Measurements from ENCODE around the gene FILIP1L.

Gene FILIP1L

DNA sequence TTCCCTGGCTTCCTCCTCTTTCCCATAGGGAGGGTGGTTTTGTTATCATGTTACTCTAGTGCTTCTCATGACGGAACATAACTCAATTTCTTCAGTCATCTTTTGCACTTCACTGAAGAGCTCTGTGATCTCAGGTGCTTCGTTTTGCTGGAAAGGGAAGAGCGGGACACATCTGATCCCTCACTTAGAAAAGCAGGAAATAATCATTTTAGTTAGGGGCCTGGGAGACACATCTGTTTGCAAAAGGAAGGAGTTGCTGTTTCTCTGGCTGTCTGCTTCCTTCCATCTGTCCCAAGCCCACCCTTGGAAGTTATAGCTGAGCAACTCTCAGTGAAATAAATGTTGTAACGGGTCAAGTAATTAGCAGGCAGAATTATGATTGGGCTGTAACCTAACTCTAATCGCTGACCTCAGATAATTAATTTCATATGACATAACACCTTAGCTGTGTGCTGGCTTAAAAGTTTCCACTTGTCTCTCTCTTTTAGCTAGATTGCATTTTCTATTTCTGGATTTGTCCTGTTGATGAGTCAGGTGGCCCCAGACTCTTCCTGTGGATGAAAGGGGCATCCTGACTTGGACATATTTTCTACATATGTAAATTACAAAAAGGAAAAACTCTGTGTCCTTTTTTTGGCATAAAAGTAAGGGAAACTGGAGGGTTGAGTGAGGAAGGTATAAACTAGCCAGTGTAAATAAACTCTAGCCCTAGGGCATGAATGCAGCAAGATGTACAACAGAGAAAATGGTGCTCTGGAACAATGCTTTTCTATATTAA, 11.0 kb upstream of the FILIP1L start:
- DNase-seq (ENCODE audit: low read depth in 2 of 2, low spot score in 1 of 2), result no peak

GRCh38 chr3:100124201-100124761, 10.0 kb upstream of the FILIP1L start:
- no peak for DNase-seq (ENCODE audit: low read depth in 2 of 2, low spot score in 1 of 2)

DNA sequence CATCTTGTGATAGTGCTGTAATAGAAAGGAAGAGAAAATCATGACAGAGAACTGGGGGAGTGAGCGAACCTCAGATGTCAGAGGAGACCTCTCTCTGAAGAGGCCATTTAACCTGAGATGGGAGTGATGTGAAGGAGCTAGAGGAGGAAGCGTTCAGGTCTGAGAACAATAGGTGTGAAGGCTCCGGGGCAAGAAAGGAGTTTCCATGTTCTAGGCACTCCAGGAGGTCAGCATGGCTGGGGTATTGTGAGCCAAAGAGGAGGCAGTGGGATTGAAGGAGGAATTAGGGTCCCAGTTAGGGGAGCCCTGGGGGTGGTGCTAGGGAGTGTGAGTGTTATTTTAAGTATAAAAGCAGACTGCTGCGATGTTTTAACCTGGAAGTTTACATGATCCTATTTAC, 8.8 kb upstream of the FILIP1L start:
- DNase-seq (ENCODE audit: low read depth in 2 of 2, low spot score in 1 of 2), result no peak

DNA sequence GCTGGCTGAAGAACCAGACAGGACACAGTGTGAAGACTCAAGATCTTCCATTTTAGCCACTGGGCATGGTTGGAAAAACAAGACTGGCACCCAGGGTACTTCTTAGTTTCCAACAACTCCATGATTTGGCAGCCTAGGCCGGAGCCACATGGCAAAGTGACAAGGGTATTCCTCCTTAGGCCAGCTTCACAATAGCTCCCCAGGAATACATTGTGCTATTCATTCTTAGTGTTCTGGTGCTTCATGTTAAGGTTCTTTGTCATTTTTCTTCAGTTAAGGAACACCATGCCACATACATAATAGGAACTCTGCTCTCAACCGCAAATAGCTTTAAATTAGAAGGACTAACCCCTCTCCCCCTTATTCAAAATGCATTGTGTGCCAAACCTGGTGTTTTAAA, 8.0 kb upstream of the FILIP1L start:
- DNase-seq (ENCODE audit: low read depth in 2 of 2, low spot score in 1 of 2), result no peak

- no peak for DNase-seq (ENCODE audit: low read depth in 2 of 2, low spot score in 1 of 2)
These were observed 6.4 kb upstream of the FILIP1L start for GRCh38 chr3:100120693-100121092.

- no peak for DNase-seq (ENCODE audit: low read depth in 2 of 2, low spot score in 1 of 2)
These were observed 5.7 kb upstream of the FILIP1L start for GRCh38 chr3:100120012-100120411.

GRCh38 chr3:100117093-100117492, 2.8 kb upstream of the FILIP1L start:
- no peak for DNase-seq (ENCODE audit: low read depth in 2 of 2, low spot score in 1 of 2)

DNA sequence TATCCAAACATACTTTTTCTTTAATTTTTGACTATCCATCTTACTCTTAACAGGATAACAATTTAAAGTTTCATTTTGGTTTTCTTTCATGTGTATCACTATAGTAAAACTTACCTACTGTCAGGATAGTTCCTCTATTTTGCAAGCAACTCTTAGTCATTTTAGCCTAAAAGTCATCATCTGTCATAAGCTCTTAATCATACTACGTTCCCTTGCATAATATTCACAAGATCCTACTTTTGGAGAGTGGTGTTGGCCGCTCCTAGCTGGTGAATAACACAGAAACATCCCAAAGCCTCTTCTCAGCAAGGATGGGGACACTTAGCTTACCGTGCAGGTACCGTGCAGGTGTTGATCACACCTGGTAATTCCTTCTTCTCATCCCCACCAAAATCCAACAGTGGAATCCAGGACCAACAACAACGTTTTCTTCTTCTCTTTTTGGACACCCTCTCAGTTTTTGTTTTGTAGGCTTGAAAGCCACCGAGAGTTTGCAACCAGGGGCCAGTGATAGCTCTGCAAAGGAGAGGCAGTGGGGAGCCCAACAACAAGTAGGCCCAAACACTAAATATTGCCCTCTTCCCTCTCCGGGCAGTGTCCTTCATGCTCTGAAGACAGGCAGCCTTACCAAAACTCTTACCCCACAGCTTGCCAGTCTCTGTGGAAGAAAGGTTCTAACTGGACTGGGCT, 433 bp downstream of the FILIP1L start:
- no peak for DNase-seq (ENCODE audit: low read depth in 2 of 2, low spot score in 1 of 2)

DNA sequence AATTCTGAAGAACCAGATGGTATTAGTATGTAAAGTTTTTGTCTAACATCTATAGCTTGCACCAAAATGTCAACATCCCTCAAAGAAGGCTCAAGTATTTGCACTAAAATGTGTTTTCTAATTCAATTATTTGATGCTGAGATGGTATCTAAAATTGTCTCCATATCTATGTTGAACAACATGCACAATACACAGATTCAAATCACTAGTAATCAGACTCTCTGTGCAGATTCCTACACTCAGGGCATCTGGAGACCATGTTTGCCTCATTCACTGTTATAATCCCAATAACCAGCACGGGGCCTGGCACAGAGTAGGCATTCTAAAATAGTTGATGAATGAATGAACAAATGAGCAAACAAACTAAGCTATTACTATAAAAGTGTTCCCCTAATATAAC, 2.6 kb downstream of the FILIP1L start:
- DNase-seq (ENCODE audit: low read depth in 2 of 2, low spot score in 1 of 2), result no peak

GRCh38 chr3:100110162-100110561, 4.1 kb downstream of the FILIP1L start:
- DNase-seq (ENCODE audit: low read depth in 2 of 2, low spot score in 1 of 2), result no peak

DNA sequence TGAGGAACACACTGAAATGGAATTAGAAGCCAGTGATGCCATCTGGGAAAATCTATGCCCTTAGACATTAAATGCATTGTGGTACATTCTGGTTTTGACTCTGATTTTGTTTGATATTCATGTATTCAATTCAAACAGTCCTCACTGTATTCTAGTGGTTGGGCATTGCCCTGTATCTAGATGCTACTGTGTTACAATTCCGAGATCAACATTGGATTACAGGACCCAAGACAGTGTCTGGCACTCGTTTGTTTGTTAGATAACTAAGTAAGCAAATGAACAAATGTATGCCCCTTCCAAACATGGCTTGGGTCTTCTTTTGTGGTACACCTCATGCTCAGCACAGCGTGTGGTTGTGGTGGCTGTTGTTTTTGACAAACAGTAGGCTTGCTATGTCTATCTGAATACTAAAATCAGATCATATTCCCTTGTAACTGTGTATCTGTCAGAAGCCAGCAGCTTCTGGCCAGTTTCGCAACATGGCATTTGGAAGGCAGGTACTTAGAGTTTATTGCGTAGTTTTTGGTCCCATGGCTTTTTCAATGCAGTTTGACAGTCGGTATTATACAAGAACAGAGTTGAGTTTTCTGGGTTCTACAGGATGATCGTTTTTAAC, 5.7 kb downstream of the FILIP1L start:
- DNase-seq (ENCODE audit: low read depth in 2 of 2, low spot score in 1 of 2), result no peak

DNA sequence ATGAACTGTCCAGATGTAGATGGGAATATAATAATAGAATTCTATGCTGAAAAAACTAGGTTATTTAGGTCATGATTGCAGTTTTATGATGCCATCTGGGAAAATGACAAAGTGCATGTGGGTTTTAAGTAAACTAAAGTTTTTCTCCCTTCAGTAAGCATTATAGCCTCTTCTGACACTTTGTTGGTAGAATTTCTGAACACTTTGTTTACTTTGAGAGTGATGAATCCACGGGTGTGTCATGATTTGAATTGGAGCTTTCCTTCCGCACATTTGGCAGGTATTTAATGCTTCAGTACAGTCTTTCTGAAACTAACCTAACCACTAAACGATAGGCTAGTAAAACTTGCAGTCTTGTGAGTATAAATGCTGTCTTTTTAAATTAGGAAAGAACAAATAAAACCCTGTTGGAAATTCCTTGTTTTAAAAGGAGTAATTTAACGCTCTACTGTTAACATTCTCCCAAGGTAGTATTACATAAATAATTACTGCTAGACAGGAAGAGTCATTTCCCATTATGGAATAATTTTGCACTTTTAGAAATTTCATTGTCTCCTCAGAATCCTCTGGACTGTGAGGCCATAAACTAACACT, 7.0 kb downstream of the FILIP1L start:
- DNase-seq (ENCODE audit: low read depth in 2 of 2, low spot score in 1 of 2), result no peak

- no peak for DNase-seq (ENCODE audit: low read depth in 2 of 2, low spot score in 1 of 2)
These were observed 7.7 kb downstream of the FILIP1L start for GRCh38 chr3:100106531-100107141.

DNA sequence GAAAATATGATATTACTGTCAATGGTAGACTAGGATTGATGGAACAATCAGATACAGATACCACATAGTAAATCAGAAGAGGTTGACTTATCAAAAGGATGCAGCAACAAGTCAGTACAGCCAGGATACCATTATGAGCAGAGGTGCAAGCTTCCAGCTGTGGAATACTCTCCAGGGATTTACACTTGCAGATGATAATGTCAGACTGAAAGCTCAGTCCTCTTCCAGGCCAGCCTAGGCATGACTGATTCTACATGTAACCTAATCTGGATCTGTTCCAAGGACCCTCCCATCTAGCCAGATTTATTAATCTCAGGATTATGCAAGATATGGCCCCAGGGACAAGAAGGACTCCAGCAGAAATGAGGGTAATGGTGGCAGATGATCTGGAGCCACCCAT, 8.2 kb downstream of the FILIP1L start:
- DNase-seq (ENCODE audit: low read depth in 2 of 2, low spot score in 1 of 2), result no peak

GRCh38 chr3:100105501-100105900, 8.8 kb downstream of the FILIP1L start:
- no peak for DNase-seq (ENCODE audit: low read depth in 2 of 2, low spot score in 1 of 2)

DNA sequence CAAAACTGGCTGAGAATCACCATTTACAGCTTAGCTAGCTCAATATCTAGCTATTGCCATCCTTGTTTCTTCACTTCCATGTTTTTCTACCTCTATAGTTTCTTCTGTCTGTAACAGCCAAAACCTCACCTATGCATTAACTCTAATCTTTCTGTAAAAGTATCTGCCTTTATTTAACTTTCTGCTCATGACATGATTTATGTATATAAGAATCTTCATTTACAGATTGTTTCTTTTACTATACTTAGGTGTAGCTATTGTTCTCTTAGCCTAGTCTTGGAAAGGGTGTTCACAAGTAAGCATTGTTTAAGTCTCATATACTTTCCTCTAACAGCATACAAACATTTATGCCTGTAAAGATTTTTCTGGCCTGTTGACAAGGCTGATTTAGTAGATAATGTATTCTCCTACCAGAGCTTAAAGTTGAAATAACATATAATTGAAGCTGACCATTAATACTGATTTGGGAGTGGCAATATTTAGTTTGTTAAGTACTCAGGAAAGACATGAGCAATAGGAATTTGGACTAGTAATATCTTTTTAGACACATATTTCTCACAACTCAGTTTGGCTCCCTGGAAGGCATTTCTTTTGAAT, 9.4 kb downstream of the FILIP1L start:
- DNase-seq (ENCODE audit: low read depth in 2 of 2, low spot score in 1 of 2), result no peak

GRCh38 chr3:100104442-100104798, 9.9 kb downstream of the FILIP1L start:
- DNase-seq (ENCODE audit: low read depth in 2 of 2, low spot score in 1 of 2), result no peak

- DNase-seq (ENCODE audit: low read depth in 2 of 2, low spot score in 1 of 2), result no peak
These were observed 10.5 kb downstream of the FILIP1L start for GRCh38 chr3:100103558-100104441.

- no peak for DNase-seq (ENCODE audit: low read depth in 2 of 2, low spot score in 1 of 2)
These were observed 11.5 kb downstream of the FILIP1L start for GRCh38 chr3:100102757-100103156.

GRCh38 chr3:100100425-100100824, 13.9 kb downstream of the FILIP1L start:
- no peak for DNase-seq (ENCODE audit: low read depth in 2 of 2, low spot score in 1 of 2)

All from stimulated activated CD8-positive, alpha-beta memory T cell treated with anti-CD3 and anti-CD28 coated beads, Interleukin-4, amount 100 ng/mL, for 1 hour (primary cell).